ENCODE measurements around the gene ZNF423.

GRCh38 chr16:49809062-49809461 lies 46.9 kb downstream of the ZNF423 start:
- TF ChIP-seq CTCF (IDR thresholded peaks at IDR 0.05) (no peak), POLR2A (IDR thresholded peaks at IDR 0.05) (no peak), EP300 (IDR thresholded peaks at IDR 0.05) (no peak)
